GM23338 (cell line): ENCODE measurements around the gene UBL5. TPM values are rescaled to one million over a fixed set of nuclear protein-coding genes. Genes with fewer than 3 reads are reported as not detected.

Source experiments
- ATAC-seq: fragments of 200-7000 bp; cut with Tn5 transposase; 3 replicates; pipeline ENCODE4 v1.9.1; 2020
- DNase-seq: peaks from one replicate; pipeline ENCODE4 v3.0.0-alpha.2; 2015; ENCODE audit warnings: low spot score
- H2AFZ ChIP-seq: fragments of 200-600 bp; sonication (generic); 2 replicates; pipeline ENCODE4 v1.8.0; 2016; ENCODE audit warnings: antibody characterized with exemption, mild to moderate bottlenecking, moderate library complexity
- H3F3A ChIP-seq: fragments of 200-600 bp; sonication (generic); replicated peaks from 2 replicates; pipeline ENCODE4 v1.8.0; 2017; ENCODE audit warnings: antibody characterized with exemption, mixed run types, low read depth
- H3K27ac ChIP-seq: fragments of 200-600 bp; sonication (generic); 2 replicates; pipeline ENCODE4 v1.6.1; 2016; ENCODE audit warnings: low read depth
- H3K27me3 ChIP-seq: fragments of 200-600 bp; sonication (generic); 2 replicates; pipeline ENCODE4 v1.8.0; 2016; ENCODE audit warnings: mild to moderate bottlenecking, mixed run types, moderate library complexity; ENCODE audit not compliant: insufficient read depth
- H3K36me3 ChIP-seq: fragments of 200-600 bp; sonication (generic); 2 replicates; pipeline ENCODE4 v1.8.0; 2016; ENCODE audit warnings: mild to moderate bottlenecking; ENCODE audit not compliant: insufficient read depth
- H3K4me1 ChIP-seq: fragments of 200-600 bp; sonication (generic); 2 replicates; pipeline ENCODE4 v1.8.0; 2016; ENCODE audit warnings: mild to moderate bottlenecking, moderate library complexity; ENCODE audit not compliant: insufficient read depth
- H3K4me2 ChIP-seq: fragments of 200-600 bp; sonication (generic); 2 replicates; pipeline ENCODE4 v1.7.1; 2017; ENCODE audit warnings: mixed run types
- H3K4me3 ChIP-seq: fragments of 200-600 bp; sonication (generic); 2 replicates; pipeline ENCODE4 v1.6.1; 2016; ENCODE audit warnings: mixed run types
- H3K79me2 ChIP-seq: fragments of 200-600 bp; sonication (generic); replicated peaks from 2 replicates; pipeline ENCODE4 v1.8.0; 2017; ENCODE audit warnings: mild to moderate bottlenecking; ENCODE audit not compliant: insufficient read depth
- H3K9me2 ChIP-seq: fragments of 200-600 bp; sonication (generic); 2 replicates; pipeline ENCODE4 v1.8.0; 2017; ENCODE audit not compliant: insufficient read depth
- H4K20me1 ChIP-seq: fragments of 200-600 bp; sonication (generic); replicated peaks from 2 replicates; pipeline ENCODE4 v1.8.0; 2017; ENCODE audit warnings: mild to moderate bottlenecking; ENCODE audit not compliant: insufficient read depth
- H3K27ac Mint-ChIP-seq: 2 replicates; pipeline ENCODE4 v1.8.0; 2020; ENCODE audit warnings: inconsistent platforms, mild to moderate bottlenecking, moderate library complexity, mixed read lengths
- H3K27me3 Mint-ChIP-seq: 3 replicates; pipeline ENCODE4 v1.8.0; 2022; ENCODE audit warnings: low read depth, mild to moderate bottlenecking, moderate library complexity, mixed read lengths, inconsistent platforms; ENCODE audit not compliant: insufficient read depth, poor library complexity
- H3K36me3 Mint-ChIP-seq: 3 replicates; pipeline ENCODE4 v1.8.0; 2021; ENCODE audit warnings: low read depth, mild to moderate bottlenecking, inconsistent platforms, moderate library complexity, mixed read lengths
- H3K4me1 Mint-ChIP-seq: 3 replicates; pipeline ENCODE4 v1.8.0; 2020; ENCODE audit warnings: mild to moderate bottlenecking, inconsistent platforms, mixed read lengths
- H3K4me3 Mint-ChIP-seq: 3 replicates; pipeline ENCODE4 v1.8.0; 2021; ENCODE audit warnings: moderate library complexity, mild to moderate bottlenecking, inconsistent platforms, mixed read lengths
- H3K9me3 Mint-ChIP-seq: 3 replicates; pipeline ENCODE4 v1.8.0; 2020; ENCODE audit warnings: moderate library complexity, mild to moderate bottlenecking, inconsistent platforms, mixed read lengths
- CREB1 ChIP-seq: fragments of 250-450 bp; sonication (Bioruptor Pico); IDR thresholded peaks from 2 replicates; pipeline ENCODE4 v1.5.0; 2020; ENCODE audit warnings: low read depth, mild to moderate bottlenecking, moderate library complexity
- CTCF ChIP-seq, 2 experiments: fragments of 200-600 bp in 1 of 2; sonication (generic) in 1 of 2; conservative IDR thresholded peaks; 2 replicates each; pipeline versions ENCODE4 v1.5.1 to v1.6.1; 2016 to 2017; ENCODE audit warnings: antibody characterized with exemption in 2 of 2, low read depth in 2 of 2, mild to moderate bottlenecking in 2 of 2, moderate library complexity in 1 of 2
- ETS1 ChIP-seq: IDR thresholded peaks from 2 replicates; pipeline ENCODE4 v1.6.1; 2016; ENCODE audit warnings: antibody characterized with exemption
- EZH2 ChIP-seq: fragments of 200-600 bp; sonication (generic); IDR thresholded peaks from one replicate; pipeline ENCODE4 v1.8.0; 2017; ENCODE audit warnings: antibody characterized with exemption, mild to moderate bottlenecking, low read depth; ENCODE audit not compliant: unreplicated experiment
- EZH2phosphoT487 ChIP-seq: fragments of 200-600 bp; sonication (generic); IDR thresholded peaks from one replicate; pipeline ENCODE4 v1.8.1; 2018; ENCODE audit warnings: antibody characterized with exemption; ENCODE audit not compliant: unreplicated experiment
- JUNB ChIP-seq: IDR thresholded peaks from one replicate; pipeline ENCODE4 v1.6.1; 2016; ENCODE audit warnings: antibody characterized with exemption; ENCODE audit not compliant: unreplicated experiment
- NANOG ChIP-seq: IDR thresholded peaks from 2 replicates; pipeline ENCODE4 v1.6.1; 2016; ENCODE audit warnings: antibody characterized with exemption, borderline replicate concordance
- POLR2AphosphoS5 ChIP-seq: IDR thresholded peaks from 2 replicates; pipeline ENCODE4 v1.6.1; 2016; ENCODE audit warnings: antibody characterized with exemption, low read depth
- REST ChIP-seq: IDR thresholded peaks from one replicate; pipeline ENCODE4 v1.6.1; 2018; ENCODE audit warnings: antibody characterized with exemption; ENCODE audit not compliant: unreplicated experiment
- STAT1 ChIP-seq: IDR thresholded peaks from one replicate; pipeline ENCODE4 v1.6.1; 2016; ENCODE audit warnings: antibody characterized with exemption; ENCODE audit not compliant: unreplicated experiment
- ZNF114 ChIP-seq: fragments of 250-450 bp; sonication (Bioruptor Pico); IDR thresholded peaks from 2 replicates; pipeline ENCODE4 v1.5.0; 2020; ENCODE audit warnings: mild to moderate bottlenecking, moderate library complexity
- ZNF331 ChIP-seq: fragments of 250-450 bp; sonication (Bioruptor Pico); IDR thresholded peaks from 2 replicates; pipeline ENCODE4 v1.5.0; 2020; ENCODE audit warnings: low read depth, mild to moderate bottlenecking, moderate library complexity
- ZNF462 ChIP-seq: fragments of 250-450 bp; sonication (Bioruptor Pico); IDR thresholded peaks from 2 replicates; pipeline ENCODE4 v1.5.0; 2020; ENCODE audit warnings: mild to moderate bottlenecking, moderate library complexity
- polyA plus RNA-seq: library from polyadenylated mRNA; unstranded; fragments of >200 nt; fragmentation: Nextera tagmentation; extraction: Ambion mirVana; gene quantifications from 2 replicates; pipeline ENCODE4 v1.2.1, GENCODE V29; 2016
- total RNA-seq: library from RNA; depleted of rRNA; stranded (reverse); fragments of >200 nt; shearing (Covaris generic); gene quantifications from 2 replicates; pipeline ENCODE4 v1.2.3, GENCODE V29; 2014

Gene UBL5
- total and polyA plus RNA-seq, 2 experiments from 2014 or later = 304 to 1,371 TPM

GRCh38 chr19:9835507-9835949 lies 7.8 kb downstream of the UBL5 start (continued):
- TF ChIP-seq EZH2 (no peak), REST (no peak)

- Histone ChIP-seq H3K79me2 (peaks cover 22% of the 10 kb centered on the region), H3K4me2 (peak overlapping the region; percentile 99), H3K27me3 (no peaks in the 10 kb centered on the region), H3K27ac (no peak overlapping the region), H3K36me3 (no peaks in the 10 kb centered on the region), H2AFZ (no peak overlapping the region), H4K20me1 (peaks cover 16% of the 10 kb centered on the region), H3K4me1 (peaks cover 11% of the 10 kb centered on the region; the same call in 1 of the 2 replicates), H3K9me2 (no peaks in the 10 kb centered on the region), H3F3A (peaks cover 8% of the 10 kb centered on the region), H3K4me3 (peak overlapping the region; percentile 88)
- no peak for ATAC-seq
- Mint-ChIP-seq H3K4me1 (peaks cover 9% of the 10 kb centered on the region), H3K27ac (peak overlapping the region; percentile 66; the same call in 1 of the 2 replicates), H3K36me3 (peaks cover 24% of the 10 kb centered on the region), H3K27me3 (peaks cover 5% of the 10 kb centered on the region), H3K9me3 (no peaks in the 10 kb centered on the region), H3K4me3 (peak overlapping the region; percentile 87)
- no peak for DNase-seq
- TF ChIP-seq JUNB = no peak
- no peak for TF ChIP-seq ZNF331 (CRISPR knock-in tag)
- TF ChIP-seq STAT1 = no peak
- no peak for TF ChIP-seq POLR2AphosphoS5
- TF ChIP-seq EZH2phosphoT487 = no peak
- no peak for TF ChIP-seq ZNF462 (CRISPR knock-in tag)
- no peak for TF ChIP-seq ZNF114
- TF ChIP-seq CREB1 = no peak
- TF ChIP-seq NANOG = no peak
- TF ChIP-seq EZH2 = no peak
- no peak for TF ChIP-seq CTCF (conservative IDR thresholded peaks at IDR 0.05; ENCODE audit: low read depth in 2 of 2)
- no peak for TF ChIP-seq ETS1
Measured at GRCh38 chr19:9836021-9836420, 8.3 kb downstream of the UBL5 start.
